LHCN-M2 (cell line): ENCODE results near the gene MGME1. TPM values are rescaled to one million over a fixed set of nuclear protein-coding genes. Genes with fewer than 3 reads are reported as not detected.

Experiments
- DNase-seq: peaks from one replicate; pipeline ENCODE4 v3.0.0-alpha.2; 2012; ENCODE audit warnings: low read depth
- total RNA-seq: library from RNA; depleted of rRNA; stranded (reverse); fragments of >200 nt; gene quantifications from 2 replicates; pipeline ENCODE4 v1.2.3, GENCODE V29; 2014

The MGME1 gene
- total RNA-seq, 1 experiment from 2014 or later: 42.6 TPM

DNA sequence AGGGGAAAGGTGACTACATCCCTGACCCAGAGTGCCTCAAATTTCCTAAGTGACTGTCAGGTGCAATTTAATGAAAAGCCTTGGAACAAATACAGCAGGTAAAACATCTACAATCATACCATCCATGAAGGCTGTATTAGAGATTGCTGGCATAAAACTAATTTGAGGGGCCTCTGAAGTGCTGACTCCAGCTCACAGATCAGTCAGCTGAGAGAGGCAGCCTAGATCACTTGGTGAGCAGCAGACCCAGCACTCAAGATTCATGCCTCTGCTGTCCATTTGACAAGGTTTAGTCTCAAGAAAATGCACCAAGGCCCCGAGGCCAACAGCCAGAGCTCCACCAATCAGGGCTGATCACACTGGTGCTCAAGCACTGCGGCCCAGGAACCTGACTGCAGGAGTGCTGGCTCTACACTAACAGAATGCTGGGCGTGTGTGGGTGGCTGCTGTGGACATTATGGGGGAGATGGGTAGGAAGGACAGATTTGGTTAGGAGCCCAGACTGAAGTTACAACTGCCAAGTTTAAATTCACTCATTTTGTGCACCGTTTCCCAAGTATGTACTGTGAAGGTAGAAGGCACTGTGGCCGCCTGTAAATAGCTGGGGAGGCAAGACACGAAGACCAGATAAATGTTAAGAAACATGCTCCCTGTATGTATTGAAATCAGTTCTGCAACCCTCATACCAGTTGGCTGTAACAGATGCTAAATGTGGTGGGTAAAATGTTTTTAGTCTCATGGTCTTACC is 28.4 kb upstream of the MGME1 start:
- no peak for DNase-seq

GRCh38 chr20:17941087-17941825 is 27.6 kb upstream of the MGME1 start:
- no peak for DNase-seq

GRCh38 chr20:17941826-17942196 is 27.0 kb upstream of the MGME1 start:
- no peak for DNase-seq

- no peak for DNase-seq
These were observed 25.5 kb upstream of the MGME1 start for GRCh38 chr20:17943343-17943742.

DNA sequence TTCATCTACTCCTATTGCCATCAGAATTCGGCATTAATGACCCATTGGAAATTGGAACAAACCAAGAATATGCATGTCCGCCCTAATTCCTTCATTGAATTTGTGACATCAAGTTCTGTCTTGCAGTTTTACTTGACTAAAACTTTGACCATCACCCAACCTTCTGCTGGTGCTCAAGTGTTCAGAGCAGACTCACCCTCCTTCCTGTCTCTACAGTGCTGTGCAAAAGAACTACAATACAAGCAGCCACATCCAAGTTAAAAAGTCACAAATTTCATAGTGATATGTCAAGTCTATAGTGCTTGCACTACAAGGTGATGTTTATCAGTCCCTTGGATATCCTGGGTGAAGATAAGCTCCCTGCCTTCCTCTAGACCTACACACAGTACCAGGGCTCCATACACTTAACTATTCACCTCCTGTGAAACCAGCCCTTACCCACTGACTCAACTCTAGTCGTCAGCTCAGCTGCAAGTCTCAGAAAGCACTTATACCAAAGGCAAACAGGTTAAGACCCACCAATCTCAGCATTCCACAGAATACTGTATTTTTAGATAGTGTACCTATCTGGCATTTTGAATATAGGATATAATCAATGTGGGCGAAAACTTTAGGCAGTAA is 23.9 kb upstream of the MGME1 start:
- no peak for DNase-seq

DNA sequence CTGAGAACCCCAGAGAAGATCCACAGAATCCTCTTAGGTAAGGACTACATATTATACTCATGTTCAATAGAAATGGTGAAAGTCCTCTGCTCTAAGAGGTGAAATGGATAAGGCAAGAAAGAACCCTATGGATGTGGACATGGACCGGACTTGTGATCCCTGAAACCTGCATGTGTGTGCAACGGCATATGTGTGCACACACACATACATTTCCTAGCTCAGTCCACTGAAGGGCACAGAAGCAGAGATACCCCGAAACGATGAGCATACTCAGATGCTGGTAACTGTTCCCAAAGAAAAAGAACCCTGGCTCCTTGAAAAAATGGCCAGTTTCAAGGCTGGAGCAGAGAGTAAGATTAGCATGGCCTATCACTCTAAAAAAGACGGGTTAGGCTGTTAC is 22.8 kb upstream of the MGME1 start:
- DNase-seq: no peak

DNA sequence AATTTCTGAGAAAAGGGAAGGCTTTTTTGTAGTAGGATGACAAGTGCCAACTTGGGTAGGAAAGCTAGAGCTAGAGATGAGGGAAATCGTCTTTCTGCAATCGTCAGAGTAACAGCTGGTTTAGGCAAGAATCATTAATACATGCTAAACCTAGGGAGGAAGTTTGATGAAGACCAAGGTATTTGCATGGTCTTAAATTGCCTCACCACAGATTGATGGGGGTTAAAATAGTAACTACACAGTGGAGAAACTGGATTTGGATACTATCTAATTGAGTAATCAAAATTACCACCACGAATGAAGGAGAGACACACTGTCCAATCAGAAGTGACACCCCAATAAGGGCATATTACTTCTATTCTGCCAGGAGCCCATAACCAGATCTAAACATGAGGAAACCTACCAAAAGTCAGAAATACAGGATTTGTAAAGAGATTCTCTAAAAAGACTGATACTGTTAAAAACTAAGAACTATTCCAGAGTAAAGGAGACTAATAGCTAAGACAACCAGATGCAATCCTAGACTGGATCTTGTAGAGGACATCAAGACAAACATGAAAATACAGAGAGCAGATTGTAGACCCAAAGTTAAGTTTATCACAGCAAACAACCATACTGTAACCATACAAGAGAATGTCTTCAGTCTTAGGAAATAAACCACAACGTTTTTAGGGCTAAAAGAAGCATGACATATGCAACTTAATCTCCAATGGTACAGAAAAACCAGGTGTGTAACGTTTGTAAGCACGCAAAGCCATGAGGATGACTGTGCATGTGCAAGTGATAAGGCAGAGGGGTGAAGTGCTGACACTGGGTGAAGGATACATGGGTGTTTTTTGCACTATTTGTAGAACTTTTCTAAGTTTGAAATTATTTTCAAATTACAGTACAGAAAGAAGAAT is 22.0 kb upstream of the MGME1 start:
- no peak for DNase-seq

DNA sequence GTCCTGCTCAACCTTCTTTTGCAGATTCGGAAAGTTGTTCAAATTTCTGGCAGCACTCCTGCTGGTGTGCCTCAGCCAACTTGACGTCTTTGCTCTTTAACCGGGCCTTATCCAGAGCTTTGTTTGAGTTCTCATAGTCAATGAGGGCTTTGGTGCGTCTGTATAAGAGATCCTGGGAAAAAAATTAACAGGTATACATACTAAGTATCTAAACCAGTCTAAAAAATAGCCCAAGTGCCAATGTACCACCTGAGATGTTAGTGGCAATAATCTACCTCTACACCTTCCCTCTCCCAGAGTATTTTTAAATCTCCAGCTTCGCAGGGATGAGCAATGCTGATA is 21.4 kb upstream of the MGME1 start:
- DNase-seq: no peak

- no peak for DNase-seq
These were observed 20.4 kb upstream of the MGME1 start for GRCh38 chr20:17948442-17948841.

DNA sequence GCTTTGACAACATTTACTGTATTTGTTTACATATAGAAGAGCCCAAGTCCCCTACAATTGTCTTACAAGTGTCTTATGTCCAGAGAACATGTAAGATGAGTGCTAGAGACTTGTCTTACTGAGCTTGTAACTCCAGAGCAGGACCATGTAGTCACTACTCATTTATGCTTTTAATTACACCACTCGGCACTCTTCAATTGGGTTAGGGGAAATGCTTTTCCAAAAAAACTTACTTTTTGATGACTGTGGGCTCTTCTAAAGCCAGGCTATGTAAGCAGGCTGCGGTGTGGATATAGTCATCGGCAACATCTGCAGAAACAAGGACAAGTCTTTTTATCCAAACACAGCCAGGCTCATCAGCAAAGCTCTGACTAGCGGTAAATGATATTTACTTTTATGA is 18.9 kb upstream of the MGME1 start:
- no peak for DNase-seq

GRCh38 chr20:17950670-17951069 is 18.1 kb upstream of the MGME1 start:
- DNase-seq: no peak

GRCh38 chr20:17951323-17951722 is 17.5 kb upstream of the MGME1 start:
- DNase-seq: no peak

- DNase-seq: no peak
These were observed 15.8 kb upstream of the MGME1 start for GRCh38 chr20:17952692-17953684.

GRCh38 chr20:17953935-17954334 is 14.9 kb upstream of the MGME1 start:
- DNase-seq: no peak

DNA sequence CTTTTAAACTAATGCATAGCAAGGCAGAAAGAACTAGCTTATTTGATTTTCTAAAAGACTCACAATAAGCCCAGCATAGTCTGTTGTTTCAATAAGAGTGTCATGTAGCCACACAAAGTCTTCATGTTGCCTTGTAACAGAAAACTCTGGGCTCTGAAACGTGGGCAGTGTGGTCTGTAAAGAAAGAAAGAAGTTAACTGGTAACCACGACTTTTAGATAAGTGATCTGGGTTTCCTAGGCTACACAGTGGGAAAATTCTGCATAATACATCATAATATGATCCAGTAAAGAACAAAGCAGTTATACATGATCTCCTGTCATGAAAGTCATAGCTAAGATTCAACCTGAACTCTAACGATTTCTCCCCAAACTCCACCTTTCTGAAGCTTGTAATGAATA is 13.5 kb upstream of the MGME1 start:
- no peak for DNase-seq

DNA sequence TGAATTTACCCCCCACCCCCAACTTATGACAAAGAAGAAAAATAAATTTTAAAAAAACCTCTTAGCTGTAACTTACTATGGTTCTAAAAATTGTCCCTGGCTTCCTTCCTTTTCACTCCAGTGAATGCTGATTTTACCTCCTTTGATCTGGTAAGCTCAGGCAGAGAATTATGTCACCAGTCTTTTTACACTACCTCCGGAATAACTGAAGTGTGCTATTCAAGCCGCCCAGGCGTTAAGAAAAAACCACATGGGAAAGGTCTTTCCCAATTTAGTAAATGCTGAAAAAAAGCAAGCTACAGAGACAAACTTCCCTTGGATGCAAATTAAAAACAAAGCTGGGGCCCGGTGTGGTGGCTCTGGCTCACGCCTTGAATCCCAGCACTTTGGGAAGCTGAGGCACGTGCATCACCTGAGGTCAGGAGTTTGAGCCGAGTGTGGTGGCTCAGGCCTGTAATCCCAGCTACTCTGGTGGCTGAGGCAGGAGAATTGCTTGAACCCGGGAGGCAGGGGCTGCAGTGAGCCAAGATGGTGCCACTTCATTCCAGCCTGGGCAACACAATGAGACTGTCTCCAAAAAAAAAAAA is 12.6 kb upstream of the MGME1 start:
- no peak for DNase-seq

GRCh38 chr20:17957505-17958363 is 11.1 kb upstream of the MGME1 start:
- DNase-seq: no peak

DNA sequence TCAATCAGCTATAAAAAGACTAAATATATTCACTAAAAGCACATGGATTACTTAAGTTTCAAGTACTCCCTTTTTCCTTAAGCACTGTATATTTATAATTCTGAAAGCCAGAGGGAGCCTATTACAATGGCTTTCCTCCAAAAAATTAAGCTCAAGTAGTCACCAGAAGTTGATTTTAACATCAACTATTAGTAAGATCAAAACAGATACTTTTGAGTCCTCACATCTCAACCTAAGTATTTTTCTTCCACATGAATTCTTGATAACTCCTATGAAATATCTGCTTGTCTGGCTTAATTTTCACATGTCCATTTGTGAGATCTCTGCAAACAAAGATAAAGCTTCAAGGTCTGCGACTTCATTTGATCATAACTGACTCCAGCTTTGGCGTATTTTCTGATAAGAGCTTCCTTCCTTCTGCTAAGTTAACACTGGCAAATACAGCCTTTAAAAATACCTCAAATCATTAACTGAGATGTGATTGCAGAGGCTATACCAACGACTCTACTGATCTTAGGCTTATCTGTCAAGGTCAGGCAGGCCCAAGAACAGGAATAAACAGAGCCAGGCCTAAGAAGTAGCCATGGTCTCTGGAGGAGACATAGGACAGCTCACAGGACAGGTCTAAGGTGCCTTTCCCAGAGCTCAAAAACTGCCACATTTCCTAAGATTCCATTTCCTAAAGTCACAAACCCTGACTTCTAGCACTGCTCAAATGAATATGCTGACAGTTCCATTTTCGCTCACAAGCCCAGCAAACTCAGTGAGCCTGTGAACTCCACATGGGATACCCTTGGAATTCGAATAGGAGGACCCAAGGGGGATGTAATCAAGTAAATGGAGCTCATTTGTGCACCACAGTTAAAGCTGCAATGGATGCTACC is 10.2 kb upstream of the MGME1 start:
- DNase-seq: no peak
